CD4-positive, alpha-beta T cell treated with Interleukin-21 for 1 hour (primary cell): ENCODE results near the gene NFIX.

Experiments used
- DNase-seq: peaks from one replicate; pipeline ENCODE4 v3.0.0-alpha.2; 2020

The NFIX gene

DNA sequence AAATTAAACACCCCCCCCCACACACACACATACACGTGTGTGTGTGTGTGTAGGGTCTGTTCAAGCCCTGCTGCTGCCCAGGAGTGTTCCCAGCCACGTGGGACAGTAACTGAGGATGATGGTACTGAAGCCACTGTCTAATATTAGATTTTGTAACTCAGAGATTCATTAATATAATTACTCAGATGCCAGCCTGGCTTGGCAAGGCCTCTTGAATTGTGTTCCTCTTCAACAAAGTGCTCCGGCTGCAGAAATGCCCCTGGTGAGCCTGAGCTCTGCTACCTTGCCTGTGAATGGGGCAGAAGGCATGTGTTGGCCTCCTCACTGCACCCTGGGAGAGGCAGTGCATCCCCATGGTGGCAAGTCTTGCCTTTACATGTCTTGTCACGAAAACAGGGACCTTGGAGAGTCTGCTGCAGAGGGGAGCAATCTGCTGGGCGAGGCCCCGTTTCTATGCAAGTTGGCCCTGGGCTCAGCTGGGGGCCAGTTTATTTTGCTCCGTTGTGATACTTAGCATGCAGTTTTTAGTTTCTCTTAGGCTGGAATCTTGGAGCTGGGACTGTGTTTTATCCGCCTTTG is 44.0 kb downstream of the NFIX start:
- DNase-seq: no peak

DNA sequence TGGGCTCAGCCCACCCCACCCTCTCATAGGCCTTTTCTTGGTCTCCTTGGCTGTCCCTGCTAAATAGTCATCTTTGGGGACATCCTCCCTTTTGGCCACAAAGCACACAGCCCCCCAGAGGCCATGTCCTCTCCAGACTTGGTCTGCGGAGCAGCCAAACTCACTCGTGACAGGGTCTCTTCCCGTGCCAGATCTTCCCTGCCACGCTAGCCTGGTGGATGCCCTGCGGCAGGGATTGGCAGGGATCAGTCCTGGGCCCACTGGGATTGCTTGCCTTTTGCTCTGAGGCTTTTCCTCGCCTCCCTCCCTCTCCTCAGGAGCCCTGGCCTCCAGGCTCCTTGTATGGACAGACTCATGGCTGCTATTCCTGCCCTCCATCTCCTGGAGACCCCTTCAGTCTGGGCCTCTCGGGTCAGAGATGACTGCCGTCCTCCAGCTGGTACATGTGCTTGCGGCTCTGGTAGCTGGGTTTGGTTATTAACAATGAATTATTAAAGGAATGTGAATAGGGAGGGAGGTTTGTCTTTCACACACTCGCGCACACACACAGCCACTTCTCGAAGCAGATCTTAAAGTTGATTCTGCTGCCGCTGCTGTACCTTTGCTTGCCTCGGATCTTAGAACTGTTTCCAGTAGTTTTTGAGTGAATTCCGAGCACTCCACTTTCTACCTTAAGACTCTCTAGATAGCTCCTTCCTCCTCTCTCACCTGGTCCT is 45.1 kb downstream of the NFIX start:
- no peak for DNase-seq

DNA sequence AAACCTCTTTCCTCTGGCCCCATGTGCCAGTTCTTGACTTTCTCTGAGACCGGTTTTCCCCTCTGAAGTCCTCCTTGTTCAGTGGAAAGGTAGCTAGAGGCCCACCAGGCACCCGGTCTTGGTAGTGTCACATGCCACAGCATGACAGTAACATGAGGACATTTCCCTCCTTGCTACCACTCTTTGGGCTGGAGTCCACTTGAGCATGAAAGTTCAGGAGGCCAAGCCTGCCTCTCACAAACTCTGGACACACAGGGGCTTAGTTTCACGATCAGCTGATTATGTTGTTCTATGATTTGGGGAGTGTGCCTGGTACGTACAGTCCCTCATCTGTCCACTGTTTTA is 45.6 kb downstream of the NFIX start:
- DNase-seq: no peak

- no peak for DNase-seq
These were observed 47.3 kb downstream of the NFIX start for GRCh38 chr19:13042443-13043130.

GRCh38 chr19:13043285-13043684 is 48.0 kb downstream of the NFIX start:
- DNase-seq: no peak

DNA sequence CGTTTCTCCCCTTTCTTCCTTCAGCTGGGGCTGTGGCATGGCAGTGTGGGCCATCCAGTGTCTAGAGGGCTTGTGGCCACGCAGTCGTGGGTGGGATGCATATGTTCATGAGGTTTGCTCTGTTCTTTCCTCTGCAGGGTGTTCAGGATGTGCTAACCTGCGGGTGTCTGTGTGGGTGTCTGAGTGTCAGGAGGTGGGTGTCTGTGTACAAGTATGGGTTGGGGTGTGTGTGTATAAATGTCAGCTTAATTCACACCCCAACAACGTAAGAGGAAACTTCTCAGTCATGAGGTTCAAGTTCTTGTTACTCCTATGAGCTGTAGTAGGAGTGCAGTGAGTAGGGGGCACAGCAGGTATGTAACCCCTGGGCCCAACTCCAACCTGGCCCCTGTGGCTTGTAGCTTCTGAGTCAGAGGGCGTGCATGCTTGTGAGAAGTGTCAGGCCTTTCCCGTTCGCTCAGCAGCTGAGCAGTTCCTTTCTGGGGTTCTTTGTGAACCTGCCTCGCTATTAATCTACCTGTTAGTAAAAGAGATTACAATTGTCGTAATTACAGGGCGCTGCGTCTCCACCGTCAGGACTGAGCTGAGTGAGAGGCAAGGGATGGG is 49.1 kb downstream of the NFIX start:
- peak; percentile 68 for DNase-seq

DNA sequence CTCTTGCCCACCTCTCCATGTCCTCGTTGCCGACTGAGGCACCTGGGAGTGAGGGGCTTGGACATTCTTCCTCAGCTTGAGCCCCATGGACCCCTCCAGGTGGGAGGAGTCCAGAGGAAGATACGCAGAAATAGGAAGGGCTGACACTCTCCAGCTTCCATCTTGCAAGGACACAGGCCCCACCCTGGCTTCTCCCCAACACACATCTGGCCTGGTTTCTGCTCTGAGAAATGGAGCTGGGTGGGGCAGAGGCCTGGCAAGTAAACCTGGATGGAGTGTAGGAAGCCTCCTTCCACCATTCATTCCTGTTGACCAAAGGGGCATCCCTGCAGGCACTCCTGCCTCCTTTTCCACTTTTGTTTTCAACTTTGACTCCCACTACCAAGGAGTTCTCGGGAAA is 50.5 kb downstream of the NFIX start:
- no peak for DNase-seq

GRCh38 chr19:13047374-13047773 is 52.1 kb downstream of the NFIX start:
- DNase-seq: no peak

GRCh38 chr19:13050274-13050673 is 55.0 kb downstream of the NFIX start:
- DNase-seq: no peak

GRCh38 chr19:13051557-13052165 is 56.4 kb downstream of the NFIX start:
- DNase-seq: peak; percentile 3

GRCh38 chr19:13052447-13053175 is 57.3 kb downstream of the NFIX start:
- no peak for DNase-seq

DNA sequence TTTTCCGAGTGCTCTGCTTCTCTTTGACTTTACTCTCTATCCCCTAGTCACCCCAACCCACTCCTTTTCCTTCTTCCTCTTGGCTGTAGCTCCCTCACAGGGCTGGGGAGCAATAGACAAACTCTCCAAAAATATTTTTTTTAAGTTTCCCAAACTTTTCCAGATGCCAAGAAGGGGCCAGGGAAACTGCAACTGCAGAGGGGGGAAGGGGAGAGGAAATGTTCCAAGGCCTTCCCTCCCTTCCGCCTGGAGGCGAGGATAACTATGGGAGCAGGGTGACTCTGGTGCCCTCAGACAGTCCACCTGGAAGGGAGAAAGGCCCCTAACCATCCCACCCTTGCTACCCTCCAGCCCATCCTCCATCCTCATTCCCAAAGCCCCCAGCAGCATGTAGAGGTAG is 58.0 kb downstream of the NFIX start:
- DNase-seq: no peak

- DNase-seq: no peak
These were observed 58.7 kb downstream of the NFIX start for GRCh38 chr19:13053761-13054625.

GRCh38 chr19:13054626-13055212 is 59.4 kb downstream of the NFIX start:
- DNase-seq: no peak

GRCh38 chr19:13055213-13056051 is 60.2 kb downstream of the NFIX start:
- DNase-seq: no peak

- no peak for DNase-seq
These were observed 60.9 kb downstream of the NFIX start for GRCh38 chr19:13056052-13056660.

DNA sequence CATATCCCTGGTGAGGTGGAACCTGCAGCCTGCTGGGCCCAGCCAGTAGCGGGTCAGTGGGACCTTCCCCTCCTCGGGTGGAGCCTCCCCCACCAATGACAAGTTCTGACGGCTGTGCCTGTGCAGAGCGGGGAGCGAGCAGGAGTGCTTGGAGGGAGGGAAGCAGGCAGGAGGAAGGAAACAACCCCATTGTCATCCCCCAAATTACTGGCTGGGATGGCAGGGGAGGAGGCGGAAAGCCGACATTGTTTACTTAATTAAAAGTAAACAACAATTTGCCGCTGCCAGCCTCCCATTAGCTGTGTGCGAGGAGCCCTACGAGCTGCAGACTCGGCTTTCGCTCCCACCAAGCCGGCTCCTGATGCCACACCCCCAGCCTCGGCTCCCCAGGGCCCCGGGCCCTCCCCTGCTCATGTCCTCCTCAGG is 61.9 kb downstream of the NFIX start:
- DNase-seq: no peak

DNA sequence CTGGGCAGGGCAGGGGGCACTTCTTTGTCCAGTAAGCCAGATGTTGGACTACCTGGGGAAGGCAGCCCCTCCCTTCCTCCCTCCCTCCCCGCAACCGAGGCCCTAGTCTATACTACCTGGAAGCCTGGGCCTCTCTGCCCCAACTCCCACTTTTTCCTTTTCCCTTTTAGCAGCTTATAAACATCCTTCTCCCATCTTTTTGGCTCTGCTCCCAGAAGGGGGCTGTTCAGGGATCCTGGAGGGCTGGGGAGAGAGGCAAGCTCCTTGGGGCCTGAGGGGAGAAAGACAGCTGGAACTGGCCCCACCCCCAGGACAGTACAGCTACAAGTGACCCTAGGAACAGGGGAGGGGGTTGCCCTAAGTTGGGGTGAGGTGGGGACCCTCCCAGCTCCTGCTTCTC is 62.5 kb downstream of the NFIX start:
- DNase-seq: no peak

- no peak for DNase-seq
These were observed 63.8 kb downstream of the NFIX start for GRCh38 chr19:13058951-13059660.
